ACHN (cell line): ENCODE measurements around the gene HHIP.
"Not testable (repeated sequence)": the region's sequence is repeated elsewhere in the genome, so short reads cannot be mapped to it uniquely, and the experiment has no call there.

Source experiments
- DNase-seq: peaks from one replicate; pipeline ENCODE4 v3.0.0-alpha.2; 2015
- in situ Hi-C: cut with HindIII; loops from 2 replicates; pipeline ENCODE4 v1.10.0; 2017; ENCODE audit warnings: low sequenced_read_pairs, low pct_ligation_motif_present, low pct_unique_long_range_greater_than_20kb

Gene HHIP

GRCh38 chr4:144732584-144733428 is 86.8 kb downstream of the HHIP start:
- in situ Hi-C loops, result no loop called here
- no peak for DNase-seq

DNA sequence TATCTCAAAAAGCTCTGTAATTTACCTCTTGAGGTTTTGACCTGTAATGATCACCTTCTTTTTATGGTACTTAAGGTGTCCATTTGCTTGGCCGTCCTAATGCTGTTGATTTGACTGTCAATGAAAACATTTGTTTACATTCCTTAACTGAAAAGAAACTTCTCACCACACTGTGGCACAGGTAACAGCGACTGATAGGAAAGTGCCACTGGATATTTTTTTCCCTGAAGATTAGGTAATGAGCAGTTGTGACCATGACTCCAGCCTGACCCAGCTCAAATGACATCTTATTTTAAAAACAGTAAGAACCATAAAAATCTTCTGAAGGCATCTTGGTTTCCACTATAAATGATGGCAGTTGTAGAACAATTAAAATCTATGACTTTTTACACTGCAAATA is 87.6 kb downstream of the HHIP start:
- in situ Hi-C loops, result no loop called here
- no peak for DNase-seq

- in situ Hi-C loops, result no loop called here
These were observed 88.6 kb downstream of the HHIP start for GRCh38 chr4:144734522-144734921.

GRCh38 chr4:144738649-144739048 is 92.7 kb downstream of the HHIP start:
- DNase-seq, result no peak
- in situ Hi-C loops, result no loop called here

More at GRCh38 chr4:144734522-144734921, 88.6 kb downstream of the HHIP start:
- DNase-seq, result peak; percentile 19

GRCh38 chr4:144739511-144740033 is 93.6 kb downstream of the HHIP start:
- in situ Hi-C loops, result no loop called here
- no peak for DNase-seq

DNA sequence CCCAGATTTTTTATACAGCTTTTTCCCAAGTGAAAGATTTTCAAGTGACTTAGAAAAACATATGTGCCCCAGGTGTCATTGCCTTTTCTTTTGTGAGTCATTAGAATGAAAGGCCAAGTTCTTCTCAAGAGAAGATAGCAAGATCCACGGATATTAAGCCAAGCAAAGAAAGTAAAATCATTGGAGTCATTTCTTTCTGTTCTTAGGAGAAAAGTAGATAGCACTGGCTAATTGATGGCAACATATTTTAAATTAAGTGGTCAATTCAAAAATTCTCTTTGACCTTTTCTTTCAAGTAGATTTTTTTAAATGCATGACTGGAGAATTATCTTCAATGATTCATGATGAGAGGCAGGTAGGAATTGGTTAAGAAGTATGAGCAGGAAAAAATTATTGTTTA is 94.4 kb downstream of the HHIP start:
- in situ Hi-C loops, result no loop called here
- DNase-seq, result no peak

DNA sequence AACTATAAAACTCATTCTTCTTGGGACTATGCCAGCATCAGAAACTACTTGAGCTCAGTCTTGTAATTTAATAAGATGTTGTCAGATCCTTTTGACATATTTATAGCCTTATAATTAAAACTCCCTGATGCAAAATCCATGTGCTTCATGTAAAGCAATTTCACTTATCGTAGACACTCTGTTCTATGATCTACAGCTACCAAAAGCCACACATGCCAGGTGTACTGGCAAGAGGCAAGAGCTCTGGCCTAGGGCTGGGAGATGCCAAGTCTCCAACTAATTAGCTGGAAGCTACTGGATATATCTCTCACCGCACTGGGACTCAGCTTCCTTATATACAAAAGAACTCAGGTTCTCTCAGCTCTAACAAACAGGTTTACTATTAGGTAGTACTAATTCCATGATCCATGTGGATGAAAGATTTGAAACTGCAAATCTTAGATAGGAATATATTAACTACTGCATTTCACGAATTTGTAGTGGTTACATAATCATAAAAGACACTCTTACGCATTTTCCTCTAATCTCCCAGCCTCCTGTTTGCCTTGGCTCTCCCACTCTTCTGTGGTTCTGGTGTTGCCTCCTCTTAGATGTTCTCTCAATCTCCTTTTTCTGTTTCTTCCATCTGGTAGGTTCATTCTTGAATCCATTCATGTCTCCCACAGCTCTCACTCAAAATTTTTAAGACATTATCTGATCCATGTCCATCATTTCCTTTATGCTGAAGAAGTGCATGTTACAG is 103.0 kb downstream of the HHIP start:
- in situ Hi-C loops, result no loop called here
- no peak for DNase-seq

DNA sequence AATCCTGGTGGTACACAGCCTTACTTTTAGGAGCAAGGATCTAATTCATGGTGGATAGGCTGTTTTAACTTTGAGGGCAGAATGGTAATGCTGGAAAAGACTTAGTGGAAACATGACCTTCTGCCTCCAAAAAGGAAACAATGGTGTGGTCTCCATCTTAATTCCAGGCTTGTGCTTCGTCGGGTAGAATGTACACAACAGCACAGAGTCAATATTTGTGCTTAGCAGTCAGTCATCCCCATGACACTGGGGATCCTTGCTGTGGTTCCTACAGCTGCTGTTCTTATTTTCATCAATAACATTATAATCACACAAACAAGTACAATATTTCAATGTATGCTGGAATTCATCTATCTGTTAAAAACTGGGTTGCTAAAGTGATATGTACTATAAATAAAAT is 104.4 kb downstream of the HHIP start:
- in situ Hi-C loops, result no loop called here
- DNase-seq, result no peak

DNA sequence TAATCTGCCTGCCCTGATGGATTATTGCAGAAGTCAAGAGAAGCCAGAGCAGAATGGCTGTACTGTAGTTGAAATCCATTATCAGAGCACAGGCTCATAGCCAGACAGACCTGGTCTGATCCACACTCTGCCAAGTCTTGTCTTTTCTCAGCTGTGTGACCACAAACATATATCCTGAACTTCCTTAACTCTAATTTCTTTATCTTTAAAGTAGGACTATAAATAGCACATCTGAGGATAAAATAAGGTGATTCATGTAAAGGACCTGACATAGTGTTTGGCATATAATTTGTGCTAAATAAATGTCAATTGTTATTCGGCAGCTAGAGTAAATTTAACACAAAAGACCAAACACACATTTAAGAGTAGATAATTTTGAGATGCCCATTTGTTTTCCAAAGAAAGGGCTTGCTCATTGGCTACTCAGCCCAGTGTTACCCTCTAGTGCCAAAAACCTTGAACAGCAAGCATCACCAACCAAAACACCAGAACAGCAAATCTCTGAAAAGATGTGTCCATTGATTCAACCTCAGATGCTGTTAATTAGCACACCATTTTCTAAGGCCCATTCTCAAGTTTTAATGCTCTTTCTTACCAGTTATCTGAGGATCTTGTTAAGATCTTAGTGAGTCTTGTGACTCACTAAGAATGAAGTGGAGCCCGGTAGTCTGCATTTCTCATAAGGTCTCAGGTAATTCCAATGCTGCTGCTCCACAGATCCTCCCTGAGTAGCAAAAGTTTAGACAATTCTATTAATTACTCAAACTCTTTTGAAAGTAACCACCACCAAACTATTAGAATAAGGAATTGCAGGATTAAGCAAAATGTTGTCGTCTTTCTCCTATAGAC is 108.8 kb downstream of the HHIP start:
- DNase-seq, result peak; percentile 25
- in situ Hi-C loops, result no loop called here

DNA sequence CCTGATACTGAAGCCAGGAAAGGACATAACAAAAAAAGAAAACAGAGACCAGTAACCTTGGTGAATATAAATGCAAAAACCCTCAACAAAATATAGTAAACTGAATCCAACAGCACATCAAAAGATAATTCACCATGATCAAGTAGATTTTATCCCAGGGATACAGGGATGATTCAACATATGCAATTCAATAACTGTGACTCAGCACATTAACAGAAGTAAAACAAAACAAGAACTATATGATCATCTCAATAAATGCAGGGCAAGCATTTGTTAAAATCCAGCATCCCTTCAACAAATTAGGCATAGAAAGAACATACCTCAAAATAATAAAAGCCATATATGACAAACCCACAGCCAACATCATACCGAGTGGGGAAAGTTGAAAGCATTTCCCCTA is 112.0 kb downstream of the HHIP start:
- in situ Hi-C loops, result no loop called here
- no peak for DNase-seq

DNA sequence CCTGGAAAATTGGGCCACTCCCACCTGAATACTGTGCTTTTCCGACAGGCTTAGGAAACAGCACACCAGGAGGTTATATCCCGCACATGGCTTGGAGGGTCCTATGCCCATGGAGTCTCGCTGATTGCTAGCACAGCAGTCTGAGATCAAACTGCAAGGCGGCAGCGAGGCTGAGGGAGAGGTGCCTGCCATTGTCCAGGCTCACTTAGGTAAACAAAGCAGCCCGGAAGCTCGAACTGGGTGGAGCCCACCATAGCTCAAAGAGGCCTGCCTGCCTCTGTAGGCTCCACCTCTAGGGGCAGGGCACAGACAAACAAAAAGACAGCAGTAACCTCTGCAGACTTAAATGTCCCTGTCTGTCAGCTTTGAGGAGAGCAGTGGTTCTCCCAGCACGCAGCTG is 122.9 kb downstream of the HHIP start:
- in situ Hi-C loops, DNase-seq: not testable (repeated sequence)

DNA sequence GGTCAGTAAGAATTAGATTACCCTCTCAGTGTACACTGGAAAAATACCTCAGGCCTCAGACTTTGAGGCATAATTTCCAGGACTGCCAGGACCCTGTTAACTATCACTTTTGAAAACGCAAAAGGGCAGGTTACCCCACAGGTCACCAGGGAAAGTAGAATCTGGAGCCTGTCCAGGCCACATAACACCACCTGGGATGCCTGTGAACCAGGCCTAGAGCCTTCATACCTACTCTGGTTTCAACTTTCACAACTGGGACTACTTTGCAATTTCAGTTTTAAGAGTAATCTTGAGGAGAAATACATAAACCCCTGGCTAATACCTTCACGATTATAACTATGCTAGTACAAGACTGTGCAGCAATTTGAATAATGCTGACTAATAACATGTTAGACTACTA is 132.4 kb downstream of the HHIP start:
- in situ Hi-C loops, result no loop called here
- no peak for DNase-seq

- in situ Hi-C loops, result no loop called here
- DNase-seq, result no peak
These were observed 136.4 kb downstream of the HHIP start for GRCh38 chr4:144782345-144782744.

- no peak for DNase-seq
- in situ Hi-C loops, result no loop called here
These were observed 140.0 kb downstream of the HHIP start for GRCh38 chr4:144785961-144786360.

- in situ Hi-C loops, result no loop called here
- peak; percentile 34 for DNase-seq
These were observed 141.7 kb downstream of the HHIP start for GRCh38 chr4:144787365-144788258.

GRCh38 chr4:144788469-144788868 is 142.5 kb downstream of the HHIP start:
- in situ Hi-C loops, result no loop called here
- no peak for DNase-seq

- not testable (repeated sequence) for DNase-seq
These were observed 146.0 kb downstream of the HHIP start for GRCh38 chr4:144791933-144792332.

More at GRCh38 chr4:144791933-144792332, 146.0 kb downstream of the HHIP start:
- in situ Hi-C loops, result not testable (repeated sequence)
